Right lobe of liver (tissue), 6 donors: ENCODE results near the gene SPX. TPM values are rescaled to one million over a fixed set of nuclear protein-coding genes. Genes with fewer than 3 reads are reported as not detected.

Experiments used
- ATAC-seq, 4 donors: fragments of 200-7000 bp; cut with Tn5 transposase; one replicate each; pipeline ENCODE4 v1.9.1; 2020; ENCODE audit warnings: mild to moderate bottlenecking in 4 of 4, moderate library complexity in 4 of 4
- DNase-seq, 3 donors: peaks; one replicate each; pipeline ENCODE4 v3.0.0-alpha.2; 2020
- H3K27ac ChIP-seq, 3 donors: fragments of 200-600 bp; one replicate each; pipeline ENCODE4 v1.8.0; 2022
- H3K27me3 ChIP-seq, 2 donors: fragments of 200-600 bp; one replicate each; pipeline ENCODE4 v1.8.0; 2022
- H3K36me3 ChIP-seq, 4 donors: fragments of 200-600 bp; sonication (generic) in 1 of 4; one replicate each; pipeline versions ENCODE4 v1.5.1 to v1.8.0; 2017 to 2022; ENCODE audit warnings: control low read depth in 1 of 4
- H3K4me1 ChIP-seq, 4 donors: fragments of 200-600 bp; sonication (generic) in 1 of 4; one replicate each; pipeline versions ENCODE4 v1.5.1 to v1.8.0; 2017 to 2022; ENCODE audit warnings: control low read depth in 1 of 4
- H3K4me3 ChIP-seq, 3 donors: fragments of 200-600 bp; one replicate each; pipeline ENCODE4 v1.8.0; 2022
- H3K9me3 ChIP-seq, 4 donors: fragments of 200-600 bp; sonication (generic) in 1 of 4; one replicate each; pipeline versions ENCODE4 v1.5.1 to v1.8.0; 2017 to 2022; ENCODE audit warnings: control low read depth in 1 of 4
- CTCF ChIP-seq, 4 donors: fragments of 200-600 bp in 3 of 4; fragments of 450-650 bp in 1 of 4; IDR thresholded peaks; one replicate each; pipeline versions ENCODE4 v1.5.1 to v1.8.0; 2016 to 2022; ENCODE audit warnings: antibody characterized with exemption in 4 of 4, mild to moderate bottlenecking in 2 of 4
- POLR2A ChIP-seq: fragments of 450-650 bp; IDR thresholded peaks from one replicate; pipeline ENCODE4 v1.6.1; 2017; ENCODE audit warnings: antibody characterized with exemption, mild to moderate bottlenecking
- WGBS: methylation state at CpG from one replicate; pipeline ENCODE4 v1.1.6; 2018; ENCODE audit warnings: low coverage, low lambda C conversion rate; ENCODE audit not compliant: insufficient coverage; ENCODE audit errors: missing lambda C conversion rate; 5-methylcytosine and 5-hydroxymethylcytosine counted together
- intact Hi-C, 2 donors: fragments of 100-400 bp; cut with DNase I; formaldehyde crosslinking; loops; one replicate each; pipeline versions ENCODE4 v1.11.2 to v1.14.1; 2022
- total RNA-seq, 6 experiments: library from RNA; depleted of rRNA in 2 of 6; stranded (reverse); fragments of >200 nt in 2 of 6; fragmentation: NEBNext Ultra II Directional in 3 of 6; extraction: Animal tissue kit (Norgen Biotek cat#: 25700) in 3 of 6; gene quantifications; one replicate each; pipeline versions ENCODE4 v1.1.0 to v1.2.4, GENCODE V29; 2016 to 2023
- donor health status: DM: no; HTN: yes; CAD: no.
- donor health status: DM: no; HTN: no; CAD: no.
- donor health status: DM: no; HTN: no; CAD: no.
- donor health status: DM: no; HTN: yes; CAD: no.
- donor health status: DM: no; HTN: yes; CAD: no.

The SPX gene
- total RNA-seq, 6 experiments from 2014 or later: 0.24 to 6.9 (median 0.56) TPM; not detected in 1

- no peak for ATAC-seq
- Histone ChIP-seq H3K36me3 (no peaks in the 10 kb centered on the region), H3K9me3 (no peaks in the 10 kb centered on the region), H3K27ac (no peak overlapping the region), H3K27me3 (no peaks in the 10 kb centered on the region), H3K4me1 (peaks cover 0 to 35% (median 12%) of the 10 kb centered on the region in 4 donors), H3K4me3 (no peak overlapping the region)
- 80% methylated on average over 2 of the region's 4 CpGs for WGBS
- TF ChIP-seq POLR2A (no peak), CTCF (IDR thresholded peaks at IDR 0.05) (no peak)
- DNase-seq: no peak
- intact Hi-C loops: no loop called here
These were observed 42.0 kb downstream of the SPX start for GRCh38 chr12:21568115-21568514.

GRCh38 chr12:21571046-21571445 is 45.0 kb downstream of the SPX start:
- H3K9me3 ChIP-seq: no peaks in the 10 kb centered on the region
- ATAC-seq: no peak
- WGBS: 88% methylated on average over 3 of the region's 5 CpGs
- no peak overlapping the region for H3K4me3 ChIP-seq
- intact Hi-C loops: no loop called here
- H3K27ac ChIP-seq: no peak overlapping the region
- DNase-seq: no peak
- TF ChIP-seq POLR2A (no peak), CTCF (IDR thresholded peaks at IDR 0.05) (no peak)
- H3K27me3 ChIP-seq: no peaks in the 10 kb centered on the region
- H3K36me3 ChIP-seq: no peaks in the 10 kb centered on the region
- H3K4me1 ChIP-seq: peaks cover 0 to 19% (median 5%) of the 10 kb centered on the region in 4 donors

- 43% methylated on average over 4 of the region's 4 CpGs for WGBS
- peak in 3 of 4 donors; percentile 35 to 72 (median 40) for ATAC-seq
These were observed 47.8 kb downstream of the SPX start for GRCh38 chr12:21573733-21574358.

GRCh38 chr12:21576431-21576830 is 50.3 kb downstream of the SPX start:
- Histone ChIP-seq H3K4me3 (no peak overlapping the region), H3K27me3 (no peaks in the 10 kb centered on the region), H3K36me3 (no peaks in the 10 kb centered on the region), H3K27ac (no peak overlapping the region), H3K9me3 (no peaks in the 10 kb centered on the region), H3K4me1 (peaks cover 0 to 23% (median 0%) of the 10 kb centered on the region in 4 donors)
- no peak for ATAC-seq
- intact Hi-C loops: no loop called here
- no peak for TF ChIP-seq POLR2A
- no peak for TF ChIP-seq CTCF (IDR thresholded peaks at IDR 0.05)
- DNase-seq: no peak
- 68% methylated on average over 2 of the region's 2 CpGs for WGBS

More at GRCh38 chr12:21573733-21574358, 47.8 kb downstream of the SPX start:
- H3K27me3 ChIP-seq: no peaks in the 10 kb centered on the region
- no peaks in the 10 kb centered on the region for H3K36me3 ChIP-seq
- TF ChIP-seq POLR2A: no peak
- no peak for TF ChIP-seq CTCF (IDR thresholded peaks at IDR 0.05)
- no peak for DNase-seq
- intact Hi-C loops: no loop called here
- H3K27ac ChIP-seq: no peak overlapping the region
- H3K4me3 ChIP-seq: no peak overlapping the region
- H3K9me3 ChIP-seq: no peaks in the 10 kb centered on the region
- H3K4me1 ChIP-seq: peaks cover 0 to 23% (median 0%) of the 10 kb centered on the region in 4 donors
